A673 (cell line): ENCODE data around the gene USP3.

Experiments used
- EZH2 ChIP-seq: fragments of 200-600 bp; sonication (generic); IDR thresholded peaks from 2 replicates; pipeline ENCODE4 v1.6.1; 2017; ENCODE audit warnings: borderline replicate concordance, low read depth, mild to moderate bottlenecking, mixed read lengths, antibody characterized with exemption, low read length; ENCODE audit not compliant: poor library complexity, severe bottlenecking
- TF ChIP-seq, protein P1 (sequence below): fragments of 300-800, 200-600 bp; sonication (generic); conservative IDR thresholded peaks from 2 replicates; pipeline ENCODE4 v1.5.1; 2017; ENCODE audit warnings: low read depth, mild to moderate bottlenecking, antibody characterized with exemption, low read length, moderate library complexity, mixed read lengths

DNA sequence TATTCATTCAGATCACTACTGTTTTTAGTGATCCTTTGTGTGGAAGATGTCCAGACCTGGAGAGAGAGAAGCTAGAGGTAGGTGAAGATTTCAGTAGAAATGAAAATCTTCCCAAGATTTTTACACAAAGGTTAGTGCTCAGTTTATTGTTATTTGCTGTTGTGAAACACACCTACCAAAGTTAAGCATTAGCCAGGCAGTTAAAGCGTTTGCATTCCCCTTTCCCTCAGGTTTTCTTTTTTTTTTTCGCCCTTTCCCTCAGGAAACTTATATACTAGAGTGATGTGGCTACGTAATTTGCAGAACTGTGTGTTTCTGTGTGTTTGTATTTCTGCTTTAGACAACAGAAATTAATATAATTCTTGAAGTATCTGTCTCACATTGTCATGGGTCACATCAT is 34.5 kb downstream of the USP3 start:
- TF ChIP-seq, protein P1, sequence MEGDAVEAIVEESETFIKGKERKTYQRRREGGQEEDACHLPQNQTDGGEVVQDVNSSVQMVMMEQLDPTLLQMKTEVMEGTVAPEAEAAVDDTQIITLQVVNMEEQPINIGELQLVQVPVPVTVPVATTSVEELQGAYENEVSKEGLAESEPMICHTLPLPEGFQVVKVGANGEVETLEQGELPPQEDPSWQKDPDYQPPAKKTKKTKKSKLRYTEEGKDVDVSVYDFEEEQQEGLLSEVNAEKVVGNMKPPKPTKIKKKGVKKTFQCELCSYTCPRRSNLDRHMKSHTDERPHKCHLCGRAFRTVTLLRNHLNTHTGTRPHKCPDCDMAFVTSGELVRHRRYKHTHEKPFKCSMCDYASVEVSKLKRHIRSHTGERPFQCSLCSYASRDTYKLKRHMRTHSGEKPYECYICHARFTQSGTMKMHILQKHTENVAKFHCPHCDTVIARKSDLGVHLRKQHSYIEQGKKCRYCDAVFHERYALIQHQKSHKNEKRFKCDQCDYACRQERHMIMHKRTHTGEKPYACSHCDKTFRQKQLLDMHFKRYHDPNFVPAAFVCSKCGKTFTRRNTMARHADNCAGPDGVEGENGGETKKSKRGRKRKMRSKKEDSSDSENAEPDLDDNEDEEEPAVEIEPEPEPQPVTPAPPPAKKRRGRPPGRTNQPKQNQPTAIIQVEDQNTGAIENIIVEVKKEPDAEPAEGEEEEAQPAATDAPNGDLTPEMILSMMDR = no peak
- TF ChIP-seq EZH2 = no peak
